DND-41 (cell line): ENCODE data around the gene LYG2.

ENCODE experiments used
- ATAC-seq: fragments of 200-7000 bp; cut with Tn5 transposase; 3 replicates; pipeline ENCODE4 v1.9.1; 2021; ENCODE audit warnings: low read depth; ENCODE audit not compliant: insufficient read depth
- DNase-seq: peaks from one replicate; pipeline ENCODE4 v3.0.0-alpha.2; 2020
- H2AFZ ChIP-seq: 2 replicates; pipeline ENCODE4 v1.6.0; 2012; ENCODE audit warnings: low read depth, low read length
- H3K27ac ChIP-seq: 2 replicates; pipeline ENCODE4 v1.5.1; 2012; ENCODE audit warnings: low read length, inconsistent platforms
- H3K27me3 ChIP-seq: fragments of 200-600 bp; sonication (generic); 2 replicates; pipeline ENCODE4 v1.6.0; 2012; ENCODE audit warnings: low read length, mild to moderate bottlenecking, inconsistent platforms; ENCODE audit not compliant: insufficient read depth, poor library complexity
- H3K36me3 ChIP-seq: 2 replicates; pipeline ENCODE4 v1.5.1; 2012; ENCODE audit warnings: low read length, inconsistent platforms; ENCODE audit not compliant: insufficient read depth
- H3K4me1 ChIP-seq: 2 replicates; pipeline ENCODE4 v1.5.1; 2012; ENCODE audit warnings: mild to moderate bottlenecking, low read length; ENCODE audit not compliant: insufficient read depth
- H3K4me2 ChIP-seq: 2 replicates; pipeline ENCODE4 v1.6.0; 2012; ENCODE audit warnings: mild to moderate bottlenecking, moderate library complexity, low read length, inconsistent platforms; ENCODE audit not compliant: insufficient read depth
- H3K4me3 ChIP-seq, 2 experiments: fragments of 200-600 bp in 1 of 2; shearing (Covaris generic) in 1 of 2; 2 replicates each; pipeline ENCODE4 v1.5.1; 2012 to 2016; ENCODE audit warnings: inconsistent platforms in 2 of 2, low read length in 2 of 2, mild to moderate bottlenecking in 2 of 2, low read depth in 1 of 2, moderate library complexity in 1 of 2
- H3K79me2 ChIP-seq: 2 replicates; pipeline ENCODE4 v1.6.0; 2012; ENCODE audit warnings: low read length, inconsistent platforms; ENCODE audit not compliant: insufficient read depth
- H3K9ac ChIP-seq: 2 replicates; pipeline ENCODE4 v1.6.0; 2012; ENCODE audit warnings: low read depth, mild to moderate bottlenecking, inconsistent platforms, low read length, moderate library complexity
- H3K9me3 ChIP-seq: 2 replicates; pipeline ENCODE4 v1.5.1; 2012; ENCODE audit warnings: low read length, moderate library complexity, mild to moderate bottlenecking, inconsistent platforms; ENCODE audit not compliant: insufficient read depth, severe bottlenecking
- H4K20me1 ChIP-seq: 2 replicates; pipeline ENCODE4 v1.6.0; 2012; ENCODE audit warnings: low read length; ENCODE audit not compliant: insufficient read depth
- EZH2 ChIP-seq: IDR thresholded peaks from 3 replicates; pipeline ENCODE4 v1.6.1; 2012; ENCODE audit warnings: borderline replicate concordance, low read depth, mild to moderate bottlenecking, moderate library complexity, low read length, inconsistent platforms; ENCODE audit not compliant: severe bottlenecking
- TF ChIP-seq, protein P1 (sequence below): IDR thresholded peaks from 2 replicates; pipeline ENCODE4 v1.5.1; 2012; ENCODE audit warnings: borderline replicate concordance, low read length, moderate library complexity, mild to moderate bottlenecking; ENCODE audit not compliant: poor library complexity, severe bottlenecking; ENCODE audit errors: extremely low read depth

Gene LYG2

DNA sequence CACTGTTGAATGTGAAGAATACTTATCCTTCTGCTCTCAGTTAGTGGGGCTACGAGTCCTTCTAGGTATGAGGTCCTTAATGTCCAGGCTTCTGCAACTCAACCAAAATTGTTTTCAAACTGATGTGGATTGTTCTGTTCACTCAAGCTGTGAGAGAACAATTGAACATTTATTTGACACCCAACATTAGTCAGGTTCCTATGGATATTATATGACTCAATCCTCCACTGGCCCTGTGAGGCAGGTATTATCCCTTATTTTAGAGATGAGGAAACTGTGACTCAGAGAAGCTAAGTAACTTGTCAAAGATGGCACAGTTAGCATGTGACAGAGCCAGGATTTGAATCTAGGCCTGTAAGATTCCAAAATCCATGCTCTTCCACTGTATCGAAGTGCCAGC lies 1.2 kb upstream of the LYG2 start:
- DNase-seq (no peak), ATAC-seq (no peak)
- TF ChIP-seq, protein P1, sequence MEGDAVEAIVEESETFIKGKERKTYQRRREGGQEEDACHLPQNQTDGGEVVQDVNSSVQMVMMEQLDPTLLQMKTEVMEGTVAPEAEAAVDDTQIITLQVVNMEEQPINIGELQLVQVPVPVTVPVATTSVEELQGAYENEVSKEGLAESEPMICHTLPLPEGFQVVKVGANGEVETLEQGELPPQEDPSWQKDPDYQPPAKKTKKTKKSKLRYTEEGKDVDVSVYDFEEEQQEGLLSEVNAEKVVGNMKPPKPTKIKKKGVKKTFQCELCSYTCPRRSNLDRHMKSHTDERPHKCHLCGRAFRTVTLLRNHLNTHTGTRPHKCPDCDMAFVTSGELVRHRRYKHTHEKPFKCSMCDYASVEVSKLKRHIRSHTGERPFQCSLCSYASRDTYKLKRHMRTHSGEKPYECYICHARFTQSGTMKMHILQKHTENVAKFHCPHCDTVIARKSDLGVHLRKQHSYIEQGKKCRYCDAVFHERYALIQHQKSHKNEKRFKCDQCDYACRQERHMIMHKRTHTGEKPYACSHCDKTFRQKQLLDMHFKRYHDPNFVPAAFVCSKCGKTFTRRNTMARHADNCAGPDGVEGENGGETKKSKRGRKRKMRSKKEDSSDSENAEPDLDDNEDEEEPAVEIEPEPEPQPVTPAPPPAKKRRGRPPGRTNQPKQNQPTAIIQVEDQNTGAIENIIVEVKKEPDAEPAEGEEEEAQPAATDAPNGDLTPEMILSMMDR = no peak
- no peak for TF ChIP-seq EZH2

DNA sequence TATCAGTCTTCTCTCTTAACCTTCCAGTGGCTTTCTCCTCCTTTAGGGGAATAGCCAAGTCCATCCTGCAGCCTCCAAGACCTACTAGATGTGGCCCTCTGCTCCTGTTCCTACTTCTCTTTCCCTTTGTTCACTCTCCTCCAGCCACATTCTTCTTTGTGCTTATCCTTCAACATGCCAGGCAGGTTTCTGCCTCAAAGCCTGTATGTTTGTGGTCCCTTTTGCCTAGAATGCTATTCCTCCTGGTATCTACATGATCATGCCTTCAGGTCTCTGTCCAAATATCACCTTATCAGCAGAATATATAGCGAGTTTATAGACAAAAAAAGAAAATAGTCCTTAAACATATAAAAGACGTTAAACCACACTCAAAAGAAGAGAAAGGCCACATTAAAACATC lies 5.5 kb downstream of the LYG2 start:
- no peak overlapping the region for H3K27ac ChIP-seq
- no peak for DNase-seq
- H2AFZ ChIP-seq = no peak overlapping the region
- H4K20me1 ChIP-seq = no peaks in the 10 kb centered on the region
- H3K9ac ChIP-seq = no peak overlapping the region
- H3K4me2 ChIP-seq = no peak overlapping the region
- H3K4me3 ChIP-seq = no peak overlapping the region
- H3K79me2 ChIP-seq = no peaks in the 10 kb centered on the region
- no peaks in the 10 kb centered on the region for H3K36me3 ChIP-seq
- H3K4me1 ChIP-seq = no peaks in the 10 kb centered on the region
- ATAC-seq = no peak
- no peaks in the 10 kb centered on the region for H3K9me3 ChIP-seq
- TF ChIP-seq, protein P1 = no peak
- no peak for TF ChIP-seq EZH2
- no peaks in the 10 kb centered on the region for H3K27me3 ChIP-seq

More for the DNA sequence above, 1.2 kb upstream of the LYG2 start:
- H3K4me1 ChIP-seq = no peaks in the 10 kb centered on the region
- H3K36me3 ChIP-seq = no peaks in the 10 kb centered on the region
- no peak overlapping the region for H2AFZ ChIP-seq
- no peaks in the 10 kb centered on the region for H3K27me3 ChIP-seq
- H3K27ac ChIP-seq = no peak overlapping the region
- no peak overlapping the region for H3K4me3 ChIP-seq
- no peak overlapping the region for H3K9ac ChIP-seq
- no peaks in the 10 kb centered on the region for H3K79me2 ChIP-seq
- H4K20me1 ChIP-seq = no peaks in the 10 kb centered on the region
- no peak overlapping the region for H3K4me2 ChIP-seq
- H3K9me3 ChIP-seq = no peaks in the 10 kb centered on the region

DNA sequence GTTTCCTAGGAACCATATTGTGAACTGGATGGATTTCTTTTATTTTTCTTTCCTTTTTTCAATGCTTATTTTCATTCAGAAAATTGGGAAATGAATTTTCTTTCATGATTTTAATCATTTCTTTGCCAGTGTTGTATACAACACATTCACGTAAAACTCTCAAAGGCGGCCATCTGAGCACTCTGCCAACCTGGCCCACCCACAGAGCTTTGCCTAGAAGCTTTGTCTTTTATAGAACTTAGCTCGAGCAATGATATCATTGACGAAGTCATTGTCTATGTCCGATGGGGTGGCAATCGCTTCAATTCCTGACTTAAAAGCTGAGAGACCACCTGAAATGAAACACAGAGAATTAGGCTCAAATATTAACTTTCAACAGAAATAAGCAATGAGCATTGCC lies 13.3 kb downstream of the LYG2 start:
- Histone ChIP-seq H3K9me3 (no peaks in the 10 kb centered on the region), H3K27ac (no peak overlapping the region), H3K4me3 (no peak overlapping the region), H3K27me3 (no peaks in the 10 kb centered on the region), H3K36me3 (no peaks in the 10 kb centered on the region), H3K4me2 (no peak overlapping the region), H4K20me1 (no peaks in the 10 kb centered on the region), H3K4me1 (no peaks in the 10 kb centered on the region), H3K9ac (no peak overlapping the region), H2AFZ (no peak overlapping the region), H3K79me2 (no peaks in the 10 kb centered on the region)
- no peak for ATAC-seq
- no peak for DNase-seq
- no peak for TF ChIP-seq EZH2
- TF ChIP-seq, protein P1 = no peak

DNA sequence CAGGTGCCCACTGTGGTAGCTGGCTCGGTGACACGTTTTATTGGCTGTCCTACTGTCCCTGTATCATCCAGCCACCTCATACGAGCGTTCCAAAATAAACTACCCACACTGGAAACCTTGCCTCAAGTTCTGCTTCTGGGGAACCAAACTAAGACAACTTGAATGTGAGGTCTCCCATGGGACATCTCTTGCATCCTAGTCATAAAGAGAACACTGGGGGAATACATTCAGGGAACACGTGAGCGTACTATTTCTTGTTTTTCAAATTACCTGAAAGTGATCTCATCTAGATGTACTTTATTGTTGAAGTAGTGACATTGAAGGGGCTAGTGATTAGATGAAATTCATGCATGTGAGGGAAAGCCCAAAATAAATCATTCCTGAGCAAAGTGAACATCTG lies 15.0 kb downstream of the LYG2 start:
- H3K27ac ChIP-seq = no peak overlapping the region
- H3K4me1 ChIP-seq = no peaks in the 10 kb centered on the region
- no peaks in the 10 kb centered on the region for H4K20me1 ChIP-seq
- no peak overlapping the region for H2AFZ ChIP-seq
- no peak overlapping the region for H3K9ac ChIP-seq
- H3K27me3 ChIP-seq = no peaks in the 10 kb centered on the region
- no peaks in the 10 kb centered on the region for H3K79me2 ChIP-seq
- H3K4me3 ChIP-seq = no peak overlapping the region
- no peak overlapping the region for H3K4me2 ChIP-seq
- no peak for TF ChIP-seq EZH2
- TF ChIP-seq, protein P1 = no peak
- no peaks in the 10 kb centered on the region for H3K36me3 ChIP-seq
- no peaks in the 10 kb centered on the region for H3K9me3 ChIP-seq
- ATAC-seq (no peak), DNase-seq (no peak)
